SK-N-SH (cell line): Measurements from ENCODE around the gene DPF3. TPM values are rescaled to one million over a fixed set of nuclear protein-coding genes. Genes with fewer than 3 reads are reported as not detected.

Experiments
- CHD2 ChIP-seq: fragments of 150-350 bp; IDR thresholded peaks from 2 replicates; pipeline ENCODE4 v1.6.1; 2018; ENCODE audit warnings: low read length; ENCODE audit not compliant: partially characterized antibody
- CTCF ChIP-seq: fragments of 200-600 bp; sonication (generic); IDR thresholded peaks from 2 replicates; pipeline ENCODE4 v1.6.1; 2017; ENCODE audit warnings: antibody characterized with exemption, mild to moderate bottlenecking, moderate library complexity
- ELF1 ChIP-seq: IDR thresholded peaks from 2 replicates; pipeline ENCODE4 v1.4.0; 2012
- EP300 ChIP-seq, 2 experiments: IDR thresholded peaks; 2 replicates each; pipeline versions ENCODE4 v1.4.0 to v1.6.1; 2012; ENCODE audit warnings: borderline replicate concordance in 1 of 2, low read depth in 1 of 2, low read length in 1 of 2
- EZH2phosphoT487 ChIP-seq: fragments of 200-600 bp; sonication (generic); IDR thresholded peaks from 2 replicates; pipeline ENCODE4 v1.6.1; 2017; ENCODE audit warnings: low read depth, mixed run types, mild to moderate bottlenecking, antibody characterized with exemption, moderate library complexity, borderline replicate concordance
- FOSL2 ChIP-seq: IDR thresholded peaks from 2 replicates; pipeline ENCODE4 v1.4.0; 2012; ENCODE audit warnings: low read depth, mild to moderate bottlenecking, moderate library complexity, borderline replicate concordance
- FOXJ3 ChIP-seq: sonication (generic); formaldehyde crosslinking; IDR thresholded peaks from 2 replicates; pipeline ENCODE4 v1.5.1; 2020; ENCODE audit warnings: mild to moderate bottlenecking, missing genetic modification reagents
- FOXM1 ChIP-seq: IDR thresholded peaks from 2 replicates; pipeline ENCODE4 v1.4.0; 2012; ENCODE audit warnings: low read depth, mild to moderate bottlenecking
- GABPA ChIP-seq: IDR thresholded peaks from 2 replicates; pipeline ENCODE4 v1.4.0; 2012; ENCODE audit warnings: low read depth, mild to moderate bottlenecking
- GATA2 ChIP-seq: sonication (generic); formaldehyde crosslinking; IDR thresholded peaks from 2 replicates; pipeline ENCODE4 v1.5.0; 2020; ENCODE audit warnings: mild to moderate bottlenecking, missing genetic modification reagents
- MAX ChIP-seq: IDR thresholded peaks from 2 replicates; pipeline ENCODE4 v1.4.0; 2012; ENCODE audit warnings: low read depth
- MEF2A ChIP-seq: IDR thresholded peaks from 2 replicates; pipeline ENCODE4 v1.4.0; 2012; ENCODE audit warnings: low read depth, borderline replicate concordance
- MXI1 ChIP-seq: IDR thresholded peaks from 2 replicates; pipeline ENCODE4 v1.6.1; 2012; ENCODE audit warnings: mild to moderate bottlenecking, low read depth, low read length, improper control_type of control experiment
- NFIC ChIP-seq: IDR thresholded peaks from 2 replicates; pipeline ENCODE4 v1.4.0; 2012; ENCODE audit warnings: borderline replicate concordance
- NRF1 ChIP-seq: IDR thresholded peaks from 2 replicates; pipeline ENCODE4 v1.6.1; 2012; ENCODE audit warnings: low read depth, mild to moderate bottlenecking, low read length
- PBX3 ChIP-seq: IDR thresholded peaks from 2 replicates; pipeline ENCODE4; 2012
- POLR2AphosphoS5 ChIP-seq: IDR thresholded peaks from 2 replicates; pipeline ENCODE4 v1.6.1; 2012; ENCODE audit warnings: low read depth, low read length
- RAD21 ChIP-seq: IDR thresholded peaks from 2 replicates; pipeline ENCODE4 v1.6.1; 2012; ENCODE audit warnings: mild to moderate bottlenecking, low read length
- RCOR1 ChIP-seq: fragments of 150-350 bp; IDR thresholded peaks from 2 replicates; pipeline ENCODE4 v1.6.1; 2017; ENCODE audit warnings: antibody characterized with exemption, low read length
- REST ChIP-seq: IDR thresholded peaks from 2 replicates; pipeline ENCODE4 v1.6.1; 2012; ENCODE audit warnings: mild to moderate bottlenecking, low read depth, low read length, moderate library complexity
- RFX5 ChIP-seq: IDR thresholded peaks from 2 replicates; pipeline ENCODE4 v1.6.1; 2012; ENCODE audit warnings: mild to moderate bottlenecking, improper control_type of control experiment, low read length
- RXRA ChIP-seq: IDR thresholded peaks from 2 replicates; pipeline ENCODE4 v1.4.0; 2012; ENCODE audit warnings: low read depth, mild to moderate bottlenecking, borderline replicate concordance
- SMC3 ChIP-seq: IDR thresholded peaks from 2 replicates; pipeline ENCODE4 v1.6.1; 2012; ENCODE audit warnings: low read depth, low read length, improper control_type of control experiment
- TAF1 ChIP-seq: IDR thresholded peaks from 2 replicates; pipeline ENCODE4 v1.6.1; 2012; ENCODE audit warnings: low read depth, mild to moderate bottlenecking, low read length, moderate library complexity, borderline replicate concordance
- TCF12 ChIP-seq: IDR thresholded peaks from 2 replicates; pipeline ENCODE4 v1.4.0; 2012
- USF1 ChIP-seq: IDR thresholded peaks from 2 replicates; pipeline ENCODE4 v1.4.0; 2012; ENCODE audit warnings: low read depth, borderline replicate concordance
- YY1 ChIP-seq: IDR thresholded peaks from 2 replicates; pipeline ENCODE4 v1.4.0; 2012; ENCODE audit warnings: low read depth, mild to moderate bottlenecking
- ZBTB33 ChIP-seq: IDR thresholded peaks from 2 replicates; pipeline ENCODE4 v1.4.0; 2012; ENCODE audit warnings: low read depth, borderline replicate concordance
- polyA plus RNA-seq, 3 experiments: library from polyadenylated mRNA; depleted of rRNA; stranded (reverse); fragments of >200 nt; gene quantifications; 2 replicates each; pipeline ENCODE4 v1.2.3, GENCODE V29; 2012

The DPF3 gene
- polyA plus RNA-seq, 1 of the 3 experiments (the other 2 are of a cell fraction), result 2.8 TPM

GRCh38 chr14:72926292-72927028 is 32.6 kb upstream of the DPF3 start, which contains the start of gene DCAF4 (continued):
- TF ChIP-seq REST (no peak), MAX (peak; percentile 86; the same call in 1 of the 2 replicates), TAF1 (no peak), TCF12 (0 out of 2 replicates have a peak, but pooled peaks have one; percentile 3), FOXJ3 (CRISPR knock-in tag) (no peak), CTCF (no peak), USF1 (peak; percentile 49; the same call in 1 of the 2 replicates), FOSL2 (no peak), GABPA (peak; percentile 48), RAD21 (no peak), ZBTB33 (no peak), EP300 (IDR thresholded peaks at IDR 0.05; ENCODE audit: borderline replicate concordance in 1 of 2, low read depth in 1 of 2, low read length in 1 of 2) (no peak), RCOR1 (no peak), RXRA (no peak), EZH2phosphoT487 (no peak), GATA2 (no peak), RFX5 (peak; percentile 59; the same call in 1 of the 2 replicates), SMC3 (no peak), FOXM1 (no peak), PBX3 (peak; percentile 99), POLR2AphosphoS5 (no peak), ELF1 (peak; percentile 88), CHD2 (peak; percentile 40), YY1 (no peak), NFIC (no peak), NRF1 (no peak), MXI1 (peak; percentile 99), MEF2A (no peak)
